NCI-H345 treated with DMSO at 0.1 percent for 48 hours (cell line): ENCODE measurements around the gene RPS3.
"Not testable (repeated sequence)": the region's sequence is repeated elsewhere in the genome, so short reads cannot be mapped to it uniquely, and the experiment has no call there.

Experiments used
- DNase-seq: peaks from one replicate; lab custom pipeline; 2025; ENCODE audit not compliant: unreplicated experiment; lab: John Stamatoyannopoulos, UW

RPS3 gene

GRCh38 chr11:75413146-75413545 lies 13.8 kb downstream of the RPS3 start:
- not testable (repeated sequence) for DNase-seq

GRCh38 chr11:75413864-75414263 lies 14.5 kb downstream of the RPS3 start:
- no peak for DNase-seq

GRCh38 chr11:75420224-75421034 lies 21.1 kb downstream of the RPS3 start:
- DNase-seq, result no peak

GRCh38 chr11:75421035-75421602 lies 21.8 kb downstream of the RPS3 start:
- no peak for DNase-seq

- DNase-seq, result no peak
Measured at GRCh38 chr11:75421902-75422247, 22.6 kb downstream of the RPS3 start.

GRCh38 chr11:75422248-75423231 lies 23.2 kb downstream of the RPS3 start:
- DNase-seq, result no peak

GRCh38 chr11:75423721-75424120 lies 24.4 kb downstream of the RPS3 start:
- no peak for DNase-seq

GRCh38 chr11:75424396-75424795 lies 25.1 kb downstream of the RPS3 start:
- DNase-seq, result peak; percentile 9

- DNase-seq, result no peak
Measured at GRCh38 chr11:75425422-75425821, 26.1 kb downstream of the RPS3 start.

GRCh38 chr11:75426720-75427086 lies 27.4 kb downstream of the RPS3 start:
- no peak for DNase-seq

- DNase-seq, result no peak
Measured at GRCh38 chr11:75427181-75427580, 27.9 kb downstream of the RPS3 start.

- no peak for DNase-seq
Measured at GRCh38 chr11:75428281-75428724, 29.0 kb downstream of the RPS3 start.

GRCh38 chr11:75428989-75429640 lies 29.8 kb downstream of the RPS3 start:
- DNase-seq, result no peak

- no peak for DNase-seq
Measured at GRCh38 chr11:75429641-75429901, 30.3 kb downstream of the RPS3 start.

GRCh38 chr11:75429902-75430713 lies 30.8 kb downstream of the RPS3 start:
- peak; percentile 23 for DNase-seq

- no peak for DNase-seq
Measured at GRCh38 chr11:75430714-75431532, 31.6 kb downstream of the RPS3 start.

GRCh38 chr11:75431533-75432525 lies 32.5 kb downstream of the RPS3 start:
- no peak for DNase-seq

GRCh38 chr11:75432911-75433321 lies 33.6 kb downstream of the RPS3 start, which contains the start of gene KLHL35:
Gene KLHL35 (minus strand): TSS chr11:75433203. CDS start chr11:75430629, 2,574 bp downstream.
- DNase-seq, result peak; percentile 29
